NCI-H1417 (cell line): ENCODE data around the gene CGB8.
A peak's percentile ranks its signal among the peaks of the same experiment; 100 is the strongest.
"Not testable (repeated sequence)": the region's sequence is repeated elsewhere in the genome, so short reads cannot be mapped to it uniquely, and the experiment has no call there.

Experiments used
- DNase-seq, 3 experiments: peaks; one replicate each; lab custom pipeline; 2025; lab: John Stamatoyannopoulos, UW

The CGB8 gene

GRCh38 chr19:49064768-49065611, 16.1 kb upstream of the CGB8 start, which contains the start of gene NTF4:
TSS of gene NTF4 (minus strand) at chr19:49064818. CDS start at chr19:49061997, 2,821 bp downstream.
- peak in 1 of 3 experiments; percentile 9 for DNase-seq

- DNase-seq: no peak
Observed at GRCh38 chr19:49064029-49064629, 15.2 kb upstream of the CGB8 start.

- DNase-seq: no peak
Observed at GRCh38 chr19:49061445-49061844, 12.5 kb upstream of the CGB8 start.

- no peak for DNase-seq
Observed at GRCh38 chr19:49061000-49061399, 12.1 kb upstream of the CGB8 start.

GRCh38 chr19:49059053-49059452, 10.1 kb upstream of the CGB8 start:
- DNase-seq: no peak

- no peak for DNase-seq
Observed at GRCh38 chr19:49058562-49058961, 9.7 kb upstream of the CGB8 start.

GRCh38 chr19:49057636-49058234, 8.8 kb upstream of the CGB8 start, which contains the start of gene CGB7:
TSS of gene CGB7 (minus strand) at chr19:49057749. CDS start at chr19:49055375, 2,374 bp downstream.
- DNase-seq: peak in 2 of 3 experiments; percentile 28 to 61

- not testable (repeated sequence) for DNase-seq
Observed at GRCh38 chr19:49056902-49057596, 8.1 kb upstream of the CGB8 start.

GRCh38 chr19:49056101-49056901, 7.4 kb upstream of the CGB8 start:
- DNase-seq: peak in 2 of 3 experiments; percentile 49 to 64

- DNase-seq: not testable (repeated sequence)
Observed at GRCh38 chr19:49050376-49051033, 1.6 kb upstream of the CGB8 start.

GRCh38 chr19:49049834-49050233, 923 bp upstream of the CGB8 start:
- DNase-seq: not testable (repeated sequence)

- DNase-seq: not testable (repeated sequence)
Observed at GRCh38 chr19:49043548-49043947, 5.4 kb downstream of the CGB8 start, which contains the start of gene CGB5. TSS of gene CGB5 (plus strand) at chr19:49043848. CDS start at chr19:49044210, 362 bp downstream.

- not testable (repeated sequence) for DNase-seq
Observed at GRCh38 chr19:49042666-49043065, 6.2 kb downstream of the CGB8 start.

GRCh38 chr19:49042177-49042576, 6.7 kb downstream of the CGB8 start:
- no peak for DNase-seq

- not testable (repeated sequence) for DNase-seq
Observed at GRCh38 chr19:49039736-49040135, 9.2 kb downstream of the CGB8 start.

- DNase-seq: not testable (repeated sequence)
Observed at GRCh38 chr19:49038557-49039276, 10.2 kb downstream of the CGB8 start.

- DNase-seq: not testable (repeated sequence)
Observed at GRCh38 chr19:49038111-49038510, 10.8 kb downstream of the CGB8 start.

- DNase-seq: not testable (repeated sequence)
Observed at GRCh38 chr19:49036815-49037214, 12.1 kb downstream of the CGB8 start, which contains the start of gene CGB1. TSS of gene CGB1 (minus strand) at chr19:49036895. CDS start at chr19:49036711, 184 bp downstream.

- DNase-seq: not testable (repeated sequence)
Observed at GRCh38 chr19:49031642-49032301, 17.1 kb downstream of the CGB8 start, which contains the start of gene CGB2. TSS of gene CGB2 (plus strand) at chr19:49031890. CDS start at chr19:49032096, 206 bp downstream.
